Daoy (cell line): ENCODE measurements around the gene ZNF672. TPM values are rescaled to one million over a fixed set of nuclear protein-coding genes. Genes with fewer than 3 reads are reported as not detected.
A peak's percentile ranks its signal among the peaks of the same experiment; 100 is the strongest.
"Not testable (repeated sequence)": the region's sequence is repeated elsewhere in the genome, so short reads cannot be mapped to it uniquely, and the experiment has no call there.

Experiments used
- DNase-seq: peaks from one replicate; pipeline ENCODE4 v3.0.0-alpha.2; 2015; ENCODE audit warnings: low read depth
- total RNA-seq: library from RNA; depleted of rRNA; stranded (reverse); fragments of >200 nt; shearing (Covaris generic); gene quantifications from 2 replicates; pipeline ENCODE4 v1.2.3, GENCODE V29; 2014; rRNA removed

The ZNF672 gene
- 19.9 and 20.2 TPM in 2 replicates for total RNA-seq

DNA sequence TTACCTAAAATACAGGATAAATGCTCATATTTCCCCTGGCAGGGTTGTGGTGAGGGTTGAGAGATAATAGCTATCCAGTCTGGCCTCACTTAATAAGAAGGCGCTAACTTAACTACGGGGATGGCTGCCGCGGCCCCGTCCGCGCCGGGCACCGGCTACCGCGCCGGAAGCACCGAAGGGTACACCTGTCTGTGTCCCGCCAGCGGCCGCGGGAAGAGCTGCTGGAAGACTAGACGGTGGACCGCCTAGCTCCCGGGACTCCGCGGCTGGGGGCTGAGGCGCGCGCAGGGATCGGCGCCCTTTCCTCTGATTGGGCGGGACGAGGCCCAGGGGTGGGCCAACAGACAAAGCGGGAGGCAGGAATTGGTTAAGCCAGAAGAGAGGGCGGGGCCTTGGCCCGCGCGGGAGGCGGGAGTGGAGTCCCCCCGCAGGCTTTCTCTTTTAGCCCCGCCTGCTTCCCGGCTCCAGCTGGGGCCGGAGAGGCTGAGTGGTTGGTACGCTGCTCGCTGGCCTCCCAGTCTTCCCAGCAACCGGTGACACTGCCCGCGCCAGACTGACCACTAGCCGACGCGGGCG is at the start of gene ZNF672:
ZNF672 (plus strand) TSS at position 444 of the 576 bp plus-strand sequence. CDS start 9,051 bp downstream, outside the sequence.
- DNase-seq: peak; percentile 98

DNA sequence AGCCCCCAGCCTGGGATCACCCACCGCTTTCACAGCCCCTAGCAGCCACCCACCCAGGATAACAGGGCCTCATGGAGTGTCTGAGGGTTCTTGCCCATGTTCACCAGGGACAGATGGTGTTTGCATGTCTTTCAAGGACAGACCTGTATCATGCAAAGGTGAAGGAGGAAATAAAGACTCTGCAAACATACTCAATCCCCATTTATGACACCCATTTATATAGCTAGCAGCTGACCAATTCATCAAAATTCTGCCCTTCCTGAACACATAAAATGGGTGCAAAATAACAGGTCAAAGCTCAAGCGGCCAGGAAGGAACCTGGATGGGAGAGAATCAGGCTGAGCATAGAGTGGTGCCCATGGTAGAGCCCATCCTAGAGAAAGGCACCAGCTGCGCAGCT is 49.7 kb upstream of the ZNF672 start:
- no peak for DNase-seq

DNA sequence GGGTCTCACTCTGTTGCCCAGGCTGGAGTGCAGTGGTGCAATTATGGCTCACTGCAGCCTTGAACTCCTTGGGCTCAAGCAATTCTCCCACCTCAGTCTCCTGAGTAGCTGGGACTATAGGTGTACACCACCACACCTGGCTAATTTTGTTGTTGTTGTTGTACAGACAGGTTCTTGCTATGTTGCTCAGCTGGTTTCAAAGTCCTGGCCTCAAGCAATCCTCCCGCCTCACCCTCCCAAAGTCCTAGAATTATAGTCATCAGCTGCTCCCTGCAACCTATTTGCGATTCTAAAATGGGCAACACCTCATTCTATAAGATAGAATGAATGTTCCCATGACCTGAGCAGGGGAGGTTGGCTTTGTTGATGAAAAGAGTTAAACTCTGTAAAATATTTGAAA is 48.7 kb upstream of the ZNF672 start:
- not testable (repeated sequence) for DNase-seq

DNA sequence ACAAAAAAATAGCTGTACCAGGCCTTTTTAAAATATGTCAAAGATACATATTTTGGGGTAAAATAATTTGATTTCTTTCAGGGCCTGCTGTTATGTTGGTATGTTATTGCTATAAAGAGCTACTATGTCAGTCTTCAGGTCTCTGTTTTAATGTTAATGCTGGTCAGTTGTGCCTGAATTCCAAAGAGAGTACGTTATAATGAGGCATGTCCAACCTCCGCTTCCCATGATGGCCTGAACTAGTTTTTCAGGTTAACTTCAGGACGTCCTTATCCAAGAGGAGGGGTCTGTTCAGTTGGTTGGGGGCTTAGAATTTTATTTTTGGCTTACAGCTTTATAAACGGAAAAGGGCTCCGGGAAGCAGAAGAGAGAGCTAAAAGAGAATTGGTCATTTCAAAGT is 47.6 kb upstream of the ZNF672 start:
- DNase-seq: no peak

DNA sequence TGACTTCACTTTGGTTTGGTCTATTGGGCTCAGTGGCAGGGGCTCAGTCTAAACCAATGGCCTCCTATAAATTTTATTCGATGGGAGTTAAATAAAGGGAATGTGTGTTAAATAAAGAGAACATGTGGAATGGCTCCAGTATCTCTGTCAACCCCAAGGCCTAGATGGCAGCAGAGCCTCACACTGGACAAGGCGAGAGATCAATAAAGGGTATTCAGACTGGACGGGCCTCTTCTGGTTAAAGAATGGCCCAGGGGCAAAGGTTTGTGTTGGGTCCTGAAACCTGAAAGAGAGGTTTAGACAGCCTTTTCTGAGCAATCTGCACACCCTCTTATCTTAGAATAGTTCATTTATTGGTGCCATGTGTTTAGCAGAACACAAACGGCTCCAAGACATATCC is 47.0 kb upstream of the ZNF672 start:
- no peak for DNase-seq

DNA sequence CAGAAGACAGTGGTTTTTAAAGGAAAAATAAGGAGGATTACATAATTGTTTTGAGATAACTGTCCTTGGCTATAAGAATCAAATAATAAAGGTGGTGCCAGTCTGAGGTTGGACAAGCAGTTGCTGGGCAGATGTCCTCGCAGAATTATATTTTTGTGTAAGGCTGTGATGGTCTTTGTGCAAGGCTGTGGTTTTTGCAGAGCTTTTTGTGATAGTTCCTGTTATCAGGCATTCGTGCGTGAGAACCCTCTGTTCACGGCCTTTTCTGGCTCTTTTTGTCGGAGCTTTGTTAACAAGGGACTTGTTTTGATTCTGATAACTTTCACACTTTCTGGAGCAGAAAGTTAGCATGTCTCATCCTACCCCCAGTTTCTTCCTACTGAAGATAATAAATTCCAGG is 45.7 kb upstream of the ZNF672 start:
- DNase-seq: no peak

DNA sequence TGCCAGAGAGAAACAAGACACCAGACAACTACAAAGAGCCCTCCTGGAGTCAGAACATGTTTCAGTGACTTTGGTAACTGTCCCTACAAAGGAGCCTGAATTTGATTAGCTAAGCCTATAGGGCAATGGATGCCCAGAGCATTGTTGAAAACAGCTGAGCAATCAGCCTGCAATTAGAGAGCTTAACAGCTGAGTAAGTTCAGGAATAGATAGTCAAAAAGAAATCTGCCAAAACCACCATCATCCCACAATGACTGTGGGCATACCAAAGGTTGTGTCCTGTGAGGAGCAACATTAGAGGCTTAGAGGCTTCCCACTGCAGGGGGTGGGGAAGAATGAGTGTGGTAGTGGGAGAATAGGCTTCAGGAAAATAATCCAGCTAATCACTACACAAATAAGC is 44.4 kb upstream of the ZNF672 start:
- no peak for DNase-seq

DNA sequence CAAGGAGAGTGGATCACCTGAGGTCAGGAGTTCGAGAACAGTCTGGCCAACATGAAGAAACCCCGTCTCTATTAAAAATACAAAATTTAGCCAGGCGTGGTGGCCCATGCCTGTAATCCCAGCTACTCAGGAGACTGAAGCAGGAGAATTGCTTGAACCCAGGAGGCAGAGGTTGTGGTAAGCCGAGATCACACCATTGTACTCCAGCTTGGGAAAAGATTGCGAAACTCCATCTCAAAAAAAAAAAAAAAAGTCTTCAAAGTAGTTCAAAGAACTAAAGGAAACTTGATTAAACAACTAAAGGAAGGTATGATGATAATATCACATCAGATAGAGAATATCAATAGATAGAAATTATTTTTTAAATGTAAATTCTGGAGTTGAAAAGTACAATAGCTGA is 43.4 kb upstream of the ZNF672 start:
- not testable (repeated sequence) for DNase-seq

DNA sequence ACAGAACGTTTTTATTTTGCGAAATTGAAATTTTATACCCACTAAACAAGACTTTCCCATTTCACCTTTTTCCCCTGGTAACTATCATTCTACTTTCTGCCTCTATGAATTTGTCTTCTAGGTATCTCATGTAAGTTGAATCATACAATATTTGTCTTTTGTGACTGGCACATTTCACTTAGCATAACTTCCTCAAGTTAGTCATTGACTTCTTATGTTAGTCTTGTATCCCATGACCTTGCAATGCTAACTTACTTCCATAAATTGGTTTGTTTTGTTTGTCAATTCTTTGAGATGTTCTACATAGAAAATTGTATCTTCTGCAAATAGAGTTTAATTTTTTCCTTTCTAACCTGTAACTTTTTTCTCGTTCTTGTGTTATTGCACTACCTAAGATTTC is 39.2 kb upstream of the ZNF672 start:
- DNase-seq: no peak

DNA sequence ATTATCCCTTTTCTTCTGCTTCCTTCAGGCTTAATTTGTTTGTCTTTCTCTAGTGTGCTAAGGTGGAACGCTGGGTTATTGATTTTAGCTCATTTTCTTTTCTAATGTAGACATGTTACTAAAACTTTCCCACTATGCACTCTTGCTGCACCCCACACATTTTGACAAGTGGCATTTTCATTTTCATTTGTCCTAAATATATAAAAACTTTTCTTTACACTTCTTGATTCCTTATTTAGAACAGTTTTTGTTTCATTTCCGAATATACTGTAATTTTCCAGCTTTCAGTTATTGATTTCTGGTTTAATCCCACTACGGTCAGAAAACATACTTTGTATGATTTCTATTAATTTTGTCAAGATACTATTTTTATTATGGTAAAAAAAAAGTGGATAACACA is 37.6 kb upstream of the ZNF672 start:
- no peak for DNase-seq

DNA sequence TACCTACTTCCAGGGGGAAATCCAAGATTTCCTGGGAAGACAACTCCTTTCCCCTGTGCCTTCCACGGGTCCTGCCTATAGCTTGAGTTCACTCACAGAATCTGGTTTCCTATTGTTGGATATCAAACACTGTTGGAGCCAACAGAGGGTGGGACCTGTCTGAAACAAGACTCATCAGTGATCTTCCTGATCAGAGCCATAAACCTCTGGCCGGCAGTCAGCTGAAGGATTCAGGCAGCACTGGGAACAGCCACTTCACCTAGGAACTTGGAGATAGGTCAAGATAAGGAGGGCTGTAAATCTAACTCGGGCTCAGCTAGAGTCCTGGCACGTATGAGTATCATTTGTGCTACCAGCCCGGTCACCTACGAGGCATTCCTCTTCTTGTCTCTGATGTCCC is 35.6 kb upstream of the ZNF672 start:
- no peak for DNase-seq

DNA sequence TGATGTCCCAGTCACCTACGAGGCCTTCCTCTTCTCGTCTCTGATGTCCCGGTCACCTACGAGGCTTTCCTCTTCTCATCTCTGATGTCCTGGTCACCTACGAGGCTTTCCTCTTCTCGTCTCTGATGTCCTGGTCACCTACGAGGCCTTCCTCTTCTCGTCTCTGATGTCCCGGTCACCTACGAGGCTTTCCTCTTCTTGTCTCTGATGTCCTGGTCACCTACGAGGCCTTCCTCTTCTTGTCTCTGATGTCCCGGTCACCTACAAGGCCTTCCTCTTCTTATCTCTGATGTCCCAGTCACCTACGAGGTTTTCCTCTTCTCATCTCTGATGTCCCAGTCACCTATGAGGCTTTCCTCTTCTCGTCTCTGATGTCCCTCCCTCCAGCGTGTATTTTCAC is 34.5 kb upstream of the ZNF672 start:
- DNase-seq: not testable (repeated sequence)

DNA sequence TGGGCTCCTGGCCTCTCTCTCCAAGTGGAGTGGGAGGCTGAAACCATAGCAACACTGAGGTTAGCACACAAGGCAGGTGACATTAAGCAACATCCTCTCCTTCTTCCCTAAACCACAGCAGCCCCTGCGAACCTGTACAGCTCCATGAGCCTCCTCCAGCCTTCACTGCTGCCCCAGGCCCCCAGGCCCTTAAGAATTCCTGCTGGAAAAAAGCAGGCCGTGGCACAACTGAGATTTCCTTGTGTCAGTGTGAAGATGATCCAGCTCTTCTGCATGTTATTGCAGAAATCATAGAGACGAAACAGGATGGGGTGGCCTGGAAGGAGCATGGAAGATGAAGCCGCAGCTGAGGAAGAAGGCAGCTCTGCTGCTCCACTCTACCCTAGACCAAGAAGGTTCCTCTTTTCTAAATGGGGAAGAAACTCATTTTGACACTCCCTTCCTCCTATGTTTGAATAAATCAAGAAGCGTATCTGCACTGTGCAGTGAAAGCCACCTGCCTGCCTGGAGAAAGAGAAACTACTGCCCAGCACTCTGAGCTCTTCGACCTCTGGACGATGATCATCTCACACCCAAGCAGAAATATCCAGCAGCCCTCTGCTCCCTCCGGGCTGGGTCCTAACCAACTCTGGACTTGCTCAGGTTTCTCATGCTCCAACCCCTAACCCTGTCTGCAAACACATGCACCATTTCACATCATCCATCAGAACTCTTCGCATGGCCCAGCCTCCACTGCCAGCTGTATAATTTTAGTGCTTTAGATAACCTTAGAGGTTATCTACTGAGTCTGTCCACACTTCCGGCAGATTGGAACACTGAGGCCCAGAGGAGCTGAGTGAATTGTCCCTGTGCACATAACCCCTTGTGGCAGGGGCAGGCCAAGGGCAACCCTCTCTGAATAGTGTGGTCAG is 33.0 kb upstream of the ZNF672 start:
- no peak for DNase-seq

DNA sequence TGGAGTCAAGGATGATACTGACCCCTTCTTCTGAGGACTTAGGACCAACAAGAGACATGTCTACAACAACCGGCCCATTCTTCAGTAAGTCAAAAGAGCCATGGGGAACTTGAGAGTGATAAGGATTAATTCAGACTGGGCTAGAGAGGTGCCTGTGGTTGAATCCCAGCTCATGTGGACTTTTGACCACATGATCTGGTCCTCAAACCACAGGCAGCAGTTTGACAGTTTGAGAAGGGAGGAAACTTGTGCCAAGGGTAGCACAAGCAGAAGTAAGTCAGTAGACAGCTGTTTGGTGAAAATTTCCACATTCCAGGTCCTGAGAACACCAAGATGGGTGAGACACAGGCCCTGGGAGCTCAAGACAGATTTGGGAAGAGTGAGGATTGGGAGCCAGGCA is 32.1 kb upstream of the ZNF672 start:
- DNase-seq: no peak

DNA sequence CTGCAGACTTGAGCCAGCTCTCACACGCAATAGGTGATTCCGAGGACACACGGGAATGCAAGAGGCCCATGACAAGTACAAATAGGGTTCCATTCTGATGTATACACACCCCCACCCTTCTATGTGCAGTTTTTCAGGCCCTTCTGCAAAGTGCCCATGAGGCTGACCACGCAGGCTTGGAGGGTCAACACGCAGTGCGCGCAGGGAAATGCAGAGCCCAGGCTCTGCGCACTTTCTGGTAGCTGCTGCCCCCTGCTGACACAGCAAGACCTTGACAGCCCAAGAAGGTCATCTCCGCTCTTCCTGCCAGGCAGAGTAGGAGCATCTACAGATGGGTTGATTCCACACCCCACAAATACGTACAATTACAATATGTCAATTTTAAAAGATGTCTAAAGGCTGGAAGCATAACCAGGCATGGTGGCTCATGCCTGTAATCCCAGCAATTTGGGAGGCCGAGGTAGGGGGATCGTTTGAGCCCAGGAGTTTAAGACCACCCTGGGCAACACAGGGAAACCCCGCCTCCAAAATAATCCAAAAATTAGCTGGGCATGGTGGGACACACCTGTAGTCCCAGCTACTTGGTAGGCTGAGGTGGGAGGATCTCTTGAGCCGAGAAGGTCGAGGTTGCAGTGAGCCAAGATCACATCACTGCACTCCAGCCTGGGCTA is 30.8 kb upstream of the ZNF672 start:
- DNase-seq: peak; percentile 59

DNA sequence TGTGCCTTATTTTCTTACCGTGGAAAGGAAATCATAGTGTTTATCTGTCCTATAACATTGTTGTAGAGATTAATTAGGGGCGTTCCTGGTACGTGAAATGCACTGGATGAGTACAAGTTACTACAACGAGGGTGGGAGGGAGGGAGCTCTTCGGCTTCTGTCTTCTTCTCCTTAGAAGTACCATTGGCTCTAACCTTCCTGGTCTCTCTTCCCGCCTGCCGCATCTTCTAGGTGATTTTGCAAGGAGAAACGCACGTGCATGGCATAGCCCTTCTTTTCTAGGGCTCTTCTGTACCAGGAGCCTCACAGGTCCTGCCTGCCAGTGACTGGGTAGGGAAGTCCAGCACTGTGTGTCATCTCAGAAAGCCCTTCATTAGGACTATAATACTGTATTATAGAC is 29.1 kb upstream of the ZNF672 start:
- no peak for DNase-seq

DNA sequence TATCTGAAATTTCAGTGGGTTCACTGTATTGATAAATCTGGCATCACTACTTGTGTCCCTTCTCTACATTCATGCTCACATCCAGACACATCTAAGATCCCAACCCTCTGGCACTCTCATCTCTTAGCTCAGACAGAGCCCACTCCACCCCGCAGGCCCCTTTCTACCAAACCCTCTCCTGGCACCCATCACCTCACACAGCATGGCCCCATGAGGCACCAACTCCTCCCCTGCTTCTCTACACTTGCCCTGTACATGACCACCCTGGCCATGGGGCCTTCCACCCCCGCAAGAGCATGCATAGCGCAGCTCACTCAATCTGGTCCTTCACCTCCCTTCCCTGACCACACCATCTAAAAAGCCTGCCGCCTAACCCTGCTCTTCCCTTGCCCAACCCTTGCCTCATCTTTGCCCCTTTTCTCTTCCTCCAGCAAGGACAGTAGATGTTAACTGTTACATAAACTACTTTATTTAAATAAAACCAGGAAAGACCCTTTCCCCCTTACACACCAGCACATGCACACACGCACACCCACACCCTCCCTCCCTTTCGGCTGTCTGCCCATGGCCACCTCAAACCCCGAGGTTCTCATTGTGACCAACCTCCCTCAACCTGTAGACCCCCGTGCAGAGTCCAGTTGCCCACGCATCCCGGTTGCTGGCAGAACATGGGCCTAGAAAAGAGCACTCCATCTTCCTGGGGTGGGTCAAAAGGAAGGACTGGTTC is 27.9 kb upstream of the ZNF672 start:
- no peak for DNase-seq

DNA sequence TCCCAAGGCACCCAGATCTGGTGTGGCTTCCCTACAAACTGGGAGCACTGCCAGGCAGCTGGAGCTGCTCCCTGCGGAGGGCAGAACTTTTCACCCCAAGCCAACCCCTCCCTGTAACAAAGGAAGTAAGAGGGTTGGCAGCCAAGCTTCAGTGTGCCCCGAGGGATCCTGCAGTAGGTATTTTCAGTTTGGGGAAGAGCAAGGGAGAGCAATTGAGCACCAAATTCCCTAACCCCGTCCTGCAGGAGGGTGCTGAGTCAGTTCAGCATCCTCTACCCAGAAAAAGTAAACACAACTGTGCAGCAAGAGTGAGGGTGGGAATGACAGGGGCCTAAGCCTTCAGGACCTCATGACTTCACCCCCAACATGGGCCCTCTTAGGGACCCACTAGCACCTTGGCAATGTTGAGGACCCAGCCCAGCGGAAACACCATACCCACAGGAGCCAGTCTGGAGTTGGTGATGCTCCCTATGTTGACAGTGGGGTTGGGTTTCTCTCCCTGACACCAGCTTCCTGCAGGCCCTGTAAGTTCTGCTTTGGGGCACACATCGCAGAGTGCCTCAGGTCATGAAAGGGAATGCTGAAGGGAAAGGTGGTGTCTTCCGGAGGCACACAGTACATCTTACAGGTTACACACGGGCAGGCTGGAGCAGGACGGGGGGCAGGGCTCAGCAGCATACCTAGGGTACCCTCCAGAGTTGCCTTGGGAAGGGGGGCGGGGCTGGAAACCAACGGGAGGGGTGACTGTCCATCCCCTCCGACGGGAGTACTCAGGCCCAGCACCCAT is 27.1 kb upstream of the ZNF672 start:
- no peak for DNase-seq

DNA sequence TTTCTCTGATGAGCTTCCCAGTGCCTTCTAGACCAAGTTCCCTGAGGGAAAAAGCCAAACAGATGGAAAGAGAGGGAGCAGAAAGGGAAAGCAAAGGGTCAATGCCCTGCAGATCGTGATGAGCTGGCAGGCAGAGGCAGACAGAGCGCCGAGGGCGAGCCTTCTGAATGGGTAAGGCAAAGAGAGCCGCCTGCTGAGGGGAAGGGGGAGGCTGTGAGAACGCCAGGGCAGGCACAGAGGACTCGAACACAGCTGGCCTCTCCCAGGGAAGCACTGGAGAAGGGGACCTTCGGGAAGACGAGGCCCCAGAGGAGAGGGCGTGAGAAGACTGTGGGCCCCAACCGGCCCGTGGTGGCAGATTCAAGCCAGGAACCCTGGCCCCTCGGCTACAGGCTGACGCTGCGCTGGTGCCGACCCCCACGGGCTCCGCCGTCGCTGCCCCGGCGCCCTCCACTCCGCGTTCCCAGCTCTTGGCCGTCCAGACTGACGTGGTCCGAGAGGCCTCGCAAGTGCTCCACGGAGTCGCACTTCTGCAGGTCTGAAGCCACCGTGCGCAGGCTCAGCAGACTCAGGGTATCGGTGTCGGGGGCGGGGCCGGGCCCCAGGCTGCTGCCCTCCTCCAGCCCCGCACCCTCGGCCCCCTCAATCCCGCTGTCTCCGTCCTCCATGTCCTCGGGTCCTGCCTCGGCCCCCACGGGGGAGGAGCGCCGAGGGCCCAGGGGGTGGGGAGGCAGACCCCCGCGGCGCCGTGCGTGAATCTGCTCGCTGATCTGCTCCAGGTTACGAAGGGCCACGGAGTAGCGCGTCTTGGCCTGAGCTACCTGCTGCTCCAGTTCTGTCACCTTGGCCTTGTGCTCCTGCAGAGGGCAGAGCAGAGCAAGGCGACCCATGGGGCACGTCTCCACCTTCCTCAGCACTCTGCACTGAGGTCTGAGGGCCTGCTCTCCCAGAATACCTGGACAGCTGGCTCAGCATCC is 26.2 kb upstream of the ZNF672 start:
- no peak for DNase-seq
